Prostate gland (tissue), 2 donors: ENCODE measurements around the gene SPINK9. TPM values are rescaled to one million over a fixed set of nuclear protein-coding genes. Genes with fewer than 3 reads are reported as not detected.
A peak's percentile ranks its signal among the peaks of the same experiment; 100 is the strongest.
"Not testable (repeated sequence)": the region's sequence is repeated elsewhere in the genome, so short reads cannot be mapped to it uniquely, and the experiment has no call there.

ENCODE experiments used
- DNase-seq: peaks from one replicate; pipeline ENCODE4 v3.0.0-alpha.2; 2019; ENCODE audit warnings: low spot score
- H3K27ac ChIP-seq, 2 donors: fragments of 200-600 bp; sonication (generic); 2 replicates each; pipeline ENCODE4 v1.5.1; 2017 to 2019
- H3K27me3 ChIP-seq: fragments of 200-600 bp; sonication (generic); replicated peaks from 2 replicates; pipeline ENCODE4 v1.5.1; 2019; ENCODE audit not compliant: insufficient read depth
- H3K36me3 ChIP-seq, 2 donors: fragments of 200-600 bp; sonication (generic); 1 replicate in 1 of 2; 2 replicates in 1 of 2; pipeline versions ENCODE4 v1.5.1 to v1.8.1; 2017 to 2019
- H3K4me1 ChIP-seq: fragments of 200-600 bp; sonication (generic); replicated peaks from 2 replicates; pipeline ENCODE4 v1.5.1; 2019
- H3K4me3 ChIP-seq, 2 donors: fragments of 200-600 bp; sonication (generic); 2 replicates each; pipeline ENCODE4 v1.5.1; 2017 to 2019
- H3K9me3 ChIP-seq: fragments of 200-600 bp; sonication (generic); 2 replicates; pipeline ENCODE4 v1.5.1; 2017
- POLR2A ChIP-seq: fragments of 450-650 bp; IDR thresholded peaks from one replicate; pipeline ENCODE4 v1.6.1; 2016; ENCODE audit warnings: antibody characterized with exemption, mild to moderate bottlenecking
- POLR2AphosphoS5 ChIP-seq: sonication (generic); formaldehyde crosslinking; IDR thresholded peaks from one replicate; pipeline ENCODE4 v1.6.1; 2017; ENCODE audit warnings: antibody characterized with exemption
- WGBS: methylation state at CpG from one replicate; pipeline ENCODE4 v1.1.5; 2018; 5-methylcytosine and 5-hydroxymethylcytosine counted together
- intact Hi-C: fragments of 100-400 bp; cut with DNase I; formaldehyde crosslinking; loops from one replicate; pipeline ENCODE4 v1.14.2; 2022
- total RNA-seq, 2 donors: library from RNA; depleted of rRNA; stranded (reverse); fragments of >200 nt; gene quantifications; one replicate each; pipeline ENCODE4 v1.1.0, GENCODE V29; 2016
- TF ChIP-seq, protein P1 (sequence below), 4 experiments: fragments of 200-600 bp in 2 of 4; fragments of 450-650 bp in 2 of 4; sonication (generic) in 2 of 4; IDR thresholded peaks; 1 replicate in 3 of 4; 2 replicates in 1 of 4; pipeline ENCODE4 v1.5.1; 2016 to 2019; ENCODE audit warnings: antibody characterized with exemption in 4 of 4, mild to moderate bottlenecking in 2 of 4, moderate library complexity in 2 of 4

The SPINK9 gene
- total RNA-seq, 2 donors from 2014 or later = not detected

DNA sequence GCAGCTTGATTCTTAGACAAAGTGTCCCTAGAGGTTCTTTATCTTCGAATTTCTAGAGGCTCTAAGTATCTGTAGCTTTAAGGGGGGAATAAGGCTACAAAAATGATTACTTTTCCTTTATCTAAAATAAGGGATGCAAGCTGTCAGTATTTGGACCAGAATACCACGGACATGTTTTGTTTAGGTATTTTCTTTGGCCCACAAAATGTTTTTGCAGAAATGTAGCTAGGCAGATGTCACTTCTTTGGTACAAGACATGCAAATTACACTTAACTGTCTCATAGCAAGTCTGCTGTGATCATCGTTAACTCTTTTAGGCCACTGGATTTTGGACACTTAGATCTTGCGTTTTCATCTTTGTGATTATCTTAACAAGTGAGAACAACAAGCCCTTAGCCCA, 20.6 kb upstream of the SPINK9 start:
- 56% methylated on average over 4 of the region's 4 CpGs for WGBS
- H3K4me3 ChIP-seq = no peak overlapping the region
- H3K27ac ChIP-seq = no peak overlapping the region
- no peak for DNase-seq
- no peaks in the 10 kb centered on the region for H3K4me1 ChIP-seq
- TF ChIP-seq POLR2A (no peak), POLR2AphosphoS5 (no peak)
- TF ChIP-seq, protein P1, sequence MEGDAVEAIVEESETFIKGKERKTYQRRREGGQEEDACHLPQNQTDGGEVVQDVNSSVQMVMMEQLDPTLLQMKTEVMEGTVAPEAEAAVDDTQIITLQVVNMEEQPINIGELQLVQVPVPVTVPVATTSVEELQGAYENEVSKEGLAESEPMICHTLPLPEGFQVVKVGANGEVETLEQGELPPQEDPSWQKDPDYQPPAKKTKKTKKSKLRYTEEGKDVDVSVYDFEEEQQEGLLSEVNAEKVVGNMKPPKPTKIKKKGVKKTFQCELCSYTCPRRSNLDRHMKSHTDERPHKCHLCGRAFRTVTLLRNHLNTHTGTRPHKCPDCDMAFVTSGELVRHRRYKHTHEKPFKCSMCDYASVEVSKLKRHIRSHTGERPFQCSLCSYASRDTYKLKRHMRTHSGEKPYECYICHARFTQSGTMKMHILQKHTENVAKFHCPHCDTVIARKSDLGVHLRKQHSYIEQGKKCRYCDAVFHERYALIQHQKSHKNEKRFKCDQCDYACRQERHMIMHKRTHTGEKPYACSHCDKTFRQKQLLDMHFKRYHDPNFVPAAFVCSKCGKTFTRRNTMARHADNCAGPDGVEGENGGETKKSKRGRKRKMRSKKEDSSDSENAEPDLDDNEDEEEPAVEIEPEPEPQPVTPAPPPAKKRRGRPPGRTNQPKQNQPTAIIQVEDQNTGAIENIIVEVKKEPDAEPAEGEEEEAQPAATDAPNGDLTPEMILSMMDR (IDR thresholded peaks at IDR 0.05) = no peak
- intact Hi-C loops = no loop called here
- no peaks in the 10 kb centered on the region for H3K36me3 ChIP-seq
- no peaks in the 10 kb centered on the region for H3K27me3 ChIP-seq
- H3K9me3 ChIP-seq = no peaks in the 10 kb centered on the region

DNA sequence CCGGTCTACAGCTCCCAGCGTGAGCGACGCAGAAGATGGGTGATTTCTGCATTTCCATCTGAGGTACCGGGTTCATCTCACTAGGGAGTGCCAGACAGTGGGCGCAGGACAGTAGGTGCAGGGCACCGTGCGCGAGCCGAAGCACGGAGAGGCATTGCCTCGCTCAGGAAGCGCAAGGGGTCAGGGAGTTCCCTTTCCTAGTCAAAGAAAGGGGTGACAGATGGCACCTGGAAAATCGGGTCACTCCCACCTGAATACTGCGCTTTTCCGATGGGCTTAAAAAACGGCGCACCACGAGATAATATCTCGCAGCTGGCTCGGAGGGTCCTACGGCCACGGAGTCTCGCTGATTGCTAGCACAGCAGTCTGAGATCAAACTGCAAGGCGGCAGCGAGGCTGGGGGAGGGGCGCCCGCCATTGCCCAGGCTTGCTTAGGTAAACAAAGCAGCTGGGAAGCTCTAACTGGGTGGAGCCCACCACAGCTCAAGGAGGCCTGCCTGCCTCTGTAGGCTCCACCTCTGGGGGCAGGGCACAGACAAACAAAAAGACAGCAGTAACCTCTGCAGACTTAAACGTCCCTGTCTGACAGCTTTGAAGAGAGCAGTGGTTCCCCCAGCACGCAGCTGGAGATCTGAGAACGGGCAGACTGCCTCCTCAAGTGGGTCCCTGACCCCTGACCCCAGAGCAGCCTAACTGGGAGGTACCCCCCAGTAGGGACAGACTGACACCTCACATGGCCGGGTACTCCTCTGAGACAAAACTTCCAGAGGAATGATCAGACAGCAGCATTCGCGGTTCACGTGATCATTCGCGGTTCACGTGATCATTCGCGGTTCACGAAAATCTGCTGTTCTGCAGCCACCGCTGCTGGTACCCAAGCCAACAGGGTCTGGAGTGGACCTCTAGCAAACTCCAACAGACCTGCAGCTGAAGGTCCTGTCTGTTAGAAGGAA, 15.1 kb upstream of the SPINK9 start:
- H3K4me3 ChIP-seq = peak overlapping the region; percentile 19 to 22
- H3K27me3 ChIP-seq, H3K4me1 ChIP-seq, H3K9me3 ChIP-seq, DNase-seq, H3K27ac ChIP-seq, intact Hi-C loops, H3K36me3 ChIP-seq: not testable (repeated sequence)
- WGBS = 35% methylated on average over 22 of the region's 42 CpGs

DNA sequence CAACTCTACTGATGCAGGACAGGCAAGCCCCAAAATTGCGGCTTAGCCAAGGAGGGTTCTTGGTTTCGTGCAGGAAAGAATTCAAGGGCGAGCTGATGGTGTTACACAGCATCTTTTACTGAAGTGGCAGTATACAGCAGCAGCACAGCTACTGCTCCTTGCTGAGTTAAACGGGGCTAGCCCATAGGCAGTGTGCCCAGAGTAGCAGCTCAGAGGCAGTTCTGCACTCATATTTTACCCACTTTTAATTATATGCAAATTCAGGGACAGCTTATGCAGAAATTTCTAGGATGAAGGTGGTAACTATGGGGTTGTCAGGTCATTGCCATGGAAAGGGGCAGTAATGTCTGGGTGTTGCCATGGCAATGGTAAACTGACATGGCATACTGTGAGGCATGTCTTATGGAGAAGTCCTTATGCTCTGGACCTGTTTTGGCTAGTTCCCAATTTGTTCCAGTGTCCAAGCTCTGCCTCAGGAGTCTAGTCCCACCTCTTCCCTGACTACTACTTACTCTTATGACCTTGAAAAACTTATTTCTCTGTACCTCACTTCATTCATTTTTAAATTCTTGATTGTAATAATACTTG, 2.0 kb upstream of the SPINK9 start:
- H3K4me1 ChIP-seq = no peaks in the 10 kb centered on the region
- no peaks in the 10 kb centered on the region for H3K36me3 ChIP-seq
- WGBS = 94% methylated on average over 4 of the region's 4 CpGs
- intact Hi-C loops = no loop called here
- H3K27me3 ChIP-seq = no peaks in the 10 kb centered on the region
- H3K9me3 ChIP-seq = no peaks in the 10 kb centered on the region
- TF ChIP-seq, protein P1 (IDR thresholded peaks at IDR 0.05) = no peak
- TF ChIP-seq POLR2AphosphoS5 (no peak), POLR2A (no peak)
- no peak overlapping the region for H3K4me3 ChIP-seq
- H3K27ac ChIP-seq = no peak overlapping the region
- DNase-seq = no peak

DNA sequence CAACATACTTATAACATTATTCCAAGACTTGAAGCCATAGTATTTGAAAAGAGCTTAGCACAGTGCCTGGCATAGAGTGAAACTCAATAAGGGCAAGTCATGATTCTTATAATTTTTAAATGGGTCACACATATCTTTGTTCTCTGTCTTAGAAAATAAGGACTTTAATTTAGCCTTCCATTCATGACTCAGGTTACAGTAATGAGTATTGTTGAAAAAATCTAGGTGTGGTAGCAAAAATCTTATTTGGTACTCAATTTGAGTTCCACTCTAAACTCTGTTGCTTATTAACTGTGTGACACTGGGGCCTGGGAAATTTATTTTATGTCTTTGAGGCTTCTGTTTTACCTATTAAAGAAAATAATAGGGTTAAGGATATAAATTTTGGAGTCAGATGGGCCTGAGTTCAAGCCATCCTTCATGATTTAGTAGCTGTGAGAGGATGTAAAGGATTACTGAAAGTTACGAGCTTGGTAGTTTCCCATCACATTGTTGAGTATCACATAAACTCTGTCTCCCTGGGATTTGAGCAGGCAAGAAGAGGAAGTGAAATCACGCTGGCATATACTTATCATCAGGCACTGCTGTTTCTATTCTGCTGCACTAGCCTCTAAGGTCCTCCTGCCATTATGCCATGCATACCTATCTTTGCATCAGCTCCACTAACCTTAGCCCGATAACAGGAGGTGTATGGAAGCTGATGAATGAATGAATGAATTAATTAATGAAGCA, 1.5 kb downstream of the SPINK9 start:
- WGBS = 54% methylated on average over 3 of the region's 3 CpGs
- Histone ChIP-seq H3K9me3 (no peaks in the 10 kb centered on the region), H3K4me1 (no peaks in the 10 kb centered on the region), H3K27ac (no peak overlapping the region), H3K4me3 (no peak overlapping the region), H3K27me3 (no peaks in the 10 kb centered on the region), H3K36me3 (no peaks in the 10 kb centered on the region)
- intact Hi-C loops = no loop called here
- no peak for TF ChIP-seq POLR2AphosphoS5
- TF ChIP-seq, protein P1 (IDR thresholded peaks at IDR 0.05) = no peak
- TF ChIP-seq POLR2A = no peak
- no peak for DNase-seq

DNA sequence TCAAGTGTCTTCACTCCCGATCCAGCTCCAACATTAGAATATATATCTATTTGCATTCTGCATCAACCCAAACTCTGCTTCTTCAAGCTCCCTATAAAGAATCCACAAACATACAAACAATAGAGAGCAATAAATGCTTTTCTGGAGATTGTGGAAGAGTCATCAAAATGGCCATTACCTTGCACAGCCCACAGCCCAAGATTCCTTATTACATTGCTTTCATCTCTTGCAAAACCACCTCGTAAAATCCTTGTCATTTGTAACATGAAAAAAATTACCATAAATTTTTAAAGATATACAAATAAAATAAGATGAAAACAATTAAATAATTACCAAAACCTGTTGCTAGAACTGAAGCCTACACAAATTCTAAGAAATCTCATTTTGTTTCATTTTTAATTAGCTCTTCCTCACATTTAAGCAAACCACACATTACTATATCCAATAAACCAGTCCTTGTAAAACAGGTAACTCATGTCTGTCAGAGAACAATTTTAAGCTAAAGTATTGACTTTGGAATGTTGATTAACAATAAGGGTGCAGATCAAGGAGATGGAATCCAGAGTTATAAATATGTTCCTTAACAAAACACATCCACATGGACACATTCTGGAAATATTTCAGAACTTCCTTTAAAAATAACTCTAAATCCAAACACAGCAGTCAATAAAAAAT, 7.1 kb downstream of the SPINK9 start:
- H3K4me3 ChIP-seq = no peak overlapping the region
- H3K9me3 ChIP-seq = no peaks in the 10 kb centered on the region
- TF ChIP-seq POLR2AphosphoS5 = no peak
- no peak for DNase-seq
- H3K27ac ChIP-seq = no peak overlapping the region
- intact Hi-C loops = no loop called here
- no peaks in the 10 kb centered on the region for H3K27me3 ChIP-seq
- no peaks in the 10 kb centered on the region for H3K4me1 ChIP-seq
- 55% methylated on average over 2 of the region's 2 CpGs for WGBS
- H3K36me3 ChIP-seq = no peaks in the 10 kb centered on the region
